Liver (tissue), 9 donors: ENCODE results near the gene BAIAP2. TPM values are rescaled to one million over a fixed set of nuclear protein-coding genes. Genes with fewer than 3 reads are reported as not detected.

Source experiments
- DNase-seq: peaks from one replicate; pipeline ENCODE4 v3.0.0-alpha.2; 2017; ENCODE audit warnings: low spot score
- H3K27ac ChIP-seq, 2 donors: one replicate each; pipeline ENCODE4 v1.7.0; 2013; ENCODE audit warnings: inconsistent platforms in 2 of 2, low read length in 2 of 2, control low read depth in 1 of 2, low read depth in 1 of 2, mild to moderate bottlenecking in 1 of 2
- H3K27me3 ChIP-seq, 4 donors: one replicate each; pipeline versions ENCODE4 v1.6.1 to v1.7.0; 2013; ENCODE audit warnings: low read length in 3 of 4, inconsistent platforms in 1 of 4, mild to moderate bottlenecking in 1 of 4, moderate library complexity in 1 of 4; ENCODE audit not compliant: control insufficient read depth in 4 of 4, insufficient read depth in 4 of 4
- H3K36me3 ChIP-seq, 4 donors: one replicate each; pipeline versions ENCODE4 v1.6.1 to v1.7.0; 2013; ENCODE audit warnings: low read length in 3 of 4, mild to moderate bottlenecking in 3 of 4, low read depth in 1 of 4, moderate library complexity in 1 of 4; ENCODE audit not compliant: control insufficient read depth in 4 of 4, insufficient read depth in 3 of 4
- H3K4me1 ChIP-seq, 4 donors: one replicate each; pipeline versions ENCODE4 v1.6.1 to v1.7.0; 2013; ENCODE audit warnings: low read length in 3 of 4, mild to moderate bottlenecking in 3 of 4, moderate library complexity in 1 of 4; ENCODE audit not compliant: control insufficient read depth in 4 of 4, insufficient read depth in 4 of 4
- H3K4me3 ChIP-seq, 3 donors: one replicate each; pipeline versions ENCODE4 v1.6.1 to v1.7.0; 2013; ENCODE audit warnings: low read length in 3 of 3, control low read depth in 1 of 3, low read depth in 1 of 3, mild to moderate bottlenecking in 1 of 3
- H3K9ac ChIP-seq, 2 donors: one replicate each; pipeline ENCODE4 v1.7.0; 2013; ENCODE audit warnings: low read length in 2 of 2, mild to moderate bottlenecking in 2 of 2, moderate library complexity in 2 of 2, control low read depth in 1 of 2, low read depth in 1 of 2
- H3K9me3 ChIP-seq, 4 donors: one replicate each; pipeline versions ENCODE4 v1.6.1 to v1.7.0; 2013; ENCODE audit warnings: low read length in 3 of 4; ENCODE audit not compliant: control insufficient read depth in 4 of 4
- CTCF ChIP-seq: fragments of 150-350 bp; IDR thresholded peaks from 2 replicates; pipeline ENCODE4 v1.5.1; 2017; ENCODE audit warnings: improper control_type of control experiment, low read depth, low read length; ENCODE audit not compliant: missing input control
- EGR1 ChIP-seq, 2 donors: IDR thresholded peaks; 2 replicates each; pipeline ENCODE4 v1.6.1; 2016 to 2018; ENCODE audit warnings: antibody characterized with exemption in 2 of 2, low read depth in 2 of 2
- FOXA2 ChIP-seq: IDR thresholded peaks from 2 replicates; pipeline ENCODE4 v1.6.1; 2016; ENCODE audit warnings: antibody characterized with exemption
- GABPA ChIP-seq, 2 donors: IDR thresholded peaks in 1 of 2; conservative IDR thresholded peaks in 1 of 2; 2 replicates each; pipeline ENCODE4 v1.6.1; 2016; ENCODE audit warnings: antibody characterized with exemption in 2 of 2, mild to moderate bottlenecking in 1 of 2, moderate library complexity in 1 of 2
- HNF4A ChIP-seq, 2 donors: conservative IDR thresholded peaks; 2 replicates each; pipeline ENCODE4 v1.6.1; 2016; ENCODE audit warnings: antibody characterized with exemption in 2 of 2, mild to moderate bottlenecking in 2 of 2
- HNF4G ChIP-seq: IDR thresholded peaks from 2 replicates; pipeline ENCODE4 v1.6.1; 2016; ENCODE audit warnings: antibody characterized with exemption
- NR2F2 ChIP-seq: IDR thresholded peaks from 2 replicates; pipeline ENCODE4 v1.6.1; 2016; ENCODE audit warnings: antibody characterized with exemption
- REST ChIP-seq: IDR thresholded peaks from 2 replicates; pipeline ENCODE4 v1.6.1; 2016; ENCODE audit warnings: antibody characterized with exemption, mild to moderate bottlenecking
- RXRA ChIP-seq, 2 donors: IDR thresholded peaks; 2 replicates each; pipeline ENCODE4 v1.6.1; 2017 to 2018; ENCODE audit warnings: antibody characterized with exemption in 2 of 2, mild to moderate bottlenecking in 1 of 2
- SP1 ChIP-seq: IDR thresholded peaks from 2 replicates; pipeline ENCODE4 v1.6.1; 2018; ENCODE audit warnings: antibody characterized with exemption, mild to moderate bottlenecking
- TAF1 ChIP-seq: conservative IDR thresholded peaks from 2 replicates; pipeline ENCODE4 v1.6.1; 2016; ENCODE audit warnings: antibody characterized with exemption, mild to moderate bottlenecking
- YY1 ChIP-seq: IDR thresholded peaks from 2 replicates; pipeline ENCODE4 v1.6.1; 2016; ENCODE audit warnings: antibody characterized with exemption, mild to moderate bottlenecking
- WGBS: extraction: QIAGEN DNeasy Blood & Tissue Kit; methylation state at CpG from one replicate; pipeline ENCODE4 v1.1.7; 2013; 5-methylcytosine and 5-hydroxymethylcytosine counted together
- polyA plus RNA-seq, 2 donors: library from polyadenylated mRNA; stranded (reverse) in 1 of 2; unstranded in 1 of 2; fragments of 200-250 nt in 1 of 2; fragments of >200 nt in 1 of 2; fragmentation: Nextera tagmentation in 1 of 2; extraction: Ambion mirVana in 1 of 2; gene quantifications; one replicate each; pipeline versions ENCODE4 v1.2.1 to v1.2.3, GENCODE V29; 2013 to 2015
- total RNA-seq, 2 donors: library from RNA; depleted of rRNA; stranded (reverse); fragments of >200 nt; gene quantifications; one replicate each; pipeline ENCODE4 v1.2.3, GENCODE V29; 2014
- TF ChIP-seq, protein P1 (sequence below): IDR thresholded peaks from 2 replicates; pipeline ENCODE4 v1.6.1; 2016; ENCODE audit warnings: antibody characterized with exemption
- donor health status: healthy.
- donor health status: healthy.
- donor health status: healthy.
- donor health status: healthy.
- donor health status: healthy.

BAIAP2 gene
- total and polyA plus RNA-seq, 4 donors = 8.1 to 61.3 (median 44.9) TPM

GRCh38 chr17:81148986-81149533 lies 114.1 kb downstream of the BAIAP2 start (continued):
- no peak for TF ChIP-seq REST
- no peak for TF ChIP-seq FOXA2
- no peak for TF ChIP-seq RXRA (IDR thresholded peaks at IDR 0.05)

GRCh38 chr17:81150377-81151077 lies 115.6 kb downstream of the BAIAP2 start:
- WGBS = 77% methylated on average over 14 of the region's 14 CpGs
- Histone ChIP-seq H3K4me3 (no peak overlapping the region), H3K27me3 (peaks cover 0 to 2% (median 0%) of the 10 kb centered on the region in 4 donors), H3K4me1 (no peaks in the 10 kb centered on the region), H3K36me3 (no peaks in the 10 kb centered on the region), H3K27ac (peak overlapping the region in 1 of 2 donors; percentile 56), H3K9ac (no peak overlapping the region), H3K9me3 (no peaks in the 10 kb centered on the region)
- DNase-seq = no peak
- TF ChIP-seq, protein P1, sequence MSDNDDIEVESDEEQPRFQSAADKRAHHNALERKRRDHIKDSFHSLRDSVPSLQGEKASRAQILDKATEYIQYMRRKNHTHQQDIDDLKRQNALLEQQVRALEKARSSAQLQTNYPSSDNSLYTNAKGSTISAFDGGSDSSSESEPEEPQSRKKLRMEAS = no peak
- TF ChIP-seq YY1 (no peak), GABPA (IDR thresholded peaks at IDR 0.05 in 1 of 2, conservative IDR thresholded peaks at IDR 0.05 in 1 of 2) (no peak), SP1 (no peak), FOXA2 (no peak), CTCF (no peak), EGR1 (IDR thresholded peaks at IDR 0.05; ENCODE audit: low read depth in 2 of 2) (no peak), TAF1 (no peak)

GRCh38 chr17:81151278-81151677 lies 116.3 kb downstream of the BAIAP2 start:
- 64% methylated on average over 13 of the region's 13 CpGs for WGBS
- H3K27me3 ChIP-seq = peaks cover 0 to 2% (median 0%) of the 10 kb centered on the region in 4 donors
- H3K9me3 ChIP-seq = no peaks in the 10 kb centered on the region
- H3K9ac ChIP-seq = no peak overlapping the region
- no peak overlapping the region for H3K4me3 ChIP-seq
- H3K36me3 ChIP-seq = no peaks in the 10 kb centered on the region
- H3K4me1 ChIP-seq = no peaks in the 10 kb centered on the region
- no peak overlapping the region for H3K27ac ChIP-seq
- no peak for DNase-seq
- TF ChIP-seq TAF1 = no peak
- TF ChIP-seq REST = no peak
- no peak for TF ChIP-seq RXRA (IDR thresholded peaks at IDR 0.05)
- no peak for TF ChIP-seq HNF4A (conservative IDR thresholded peaks at IDR 0.05)
- no peak for TF ChIP-seq GABPA (IDR thresholded peaks at IDR 0.05 in 1 of 2, conservative IDR thresholded peaks at IDR 0.05 in 1 of 2)
- no peak for TF ChIP-seq FOXA2
- no peak for TF ChIP-seq EGR1 (IDR thresholded peaks at IDR 0.05; ENCODE audit: low read depth in 2 of 2)
- TF ChIP-seq, protein P1 = no peak
- no peak for TF ChIP-seq NR2F2
- TF ChIP-seq HNF4G = no peak
